D721Med (cell line): ENCODE results near the gene LRRC49.
"Not testable (repeated sequence)": the region's sequence is repeated elsewhere in the genome, so short reads cannot be mapped to it uniquely, and the experiment has no call there.

Source experiments
- DNase-seq: peaks from one replicate; pipeline ENCODE4 v3.0.0; 2011; ENCODE audit warnings: low spot score; ENCODE audit not compliant: insufficient read length
- FAIRE-seq: peaks from 2 replicates; lab custom pipeline; 2011; peaks lifted over from hg19 to GRCh38; lab: Jason Lieb, UNC
- CTCF ChIP-seq: IDR thresholded peaks from 2 replicates; pipeline ENCODE4 v1.5.1; 2012; ENCODE audit warnings: mild to moderate bottlenecking, control low read depth; ENCODE audit not compliant: insufficient read depth; ENCODE audit errors: missing control alignments

The LRRC49 gene

GRCh38 chr15:71013446-71013845, 120.8 kb downstream of the LRRC49 start:
- no peak for FAIRE-seq
- no peak for TF ChIP-seq CTCF
- DNase-seq: no peak

GRCh38 chr15:71015342-71015741, 122.7 kb downstream of the LRRC49 start:
- no peak for TF ChIP-seq CTCF
- DNase-seq (no peak), FAIRE-seq (no peak)

- not testable (repeated sequence) for FAIRE-seq, DNase-seq
These were observed 138.6 kb downstream of the LRRC49 start for GRCh38 chr15:71031232-71031631.

GRCh38 chr15:71035478-71035877, 142.9 kb downstream of the LRRC49 start:
- not testable (repeated sequence) for FAIRE-seq, DNase-seq

GRCh38 chr15:71042356-71042922, 149.8 kb downstream of the LRRC49 start:
- FAIRE-seq (no peak), DNase-seq (no peak)
- TF ChIP-seq CTCF: no peak

GRCh38 chr15:71043373-71043772, 150.7 kb downstream of the LRRC49 start:
- DNase-seq (no peak), FAIRE-seq (no peak)
- no peak for TF ChIP-seq CTCF

- FAIRE-seq: no peak
- no peak for TF ChIP-seq CTCF
- no peak for DNase-seq
These were observed 151.4 kb downstream of the LRRC49 start for GRCh38 chr15:71044006-71044405.

- DNase-seq, FAIRE-seq: not testable (repeated sequence)
These were observed 153.5 kb downstream of the LRRC49 start for GRCh38 chr15:71046146-71046545.
